HEK293 (cell line): Measurements from ENCODE around the gene ZBTB25.

Experiments used
- CTCF ChIA-PET: fragments of 350-600 bp; formaldehyde crosslinking; extraction: SDS; loops from one replicate; lab custom pipeline; 2021; ENCODE audit warnings: antibody characterized with exemption; lab: Yijun Ruan, JAX
- POLR2A ChIA-PET: fragments of 300-600 bp; formaldehyde crosslinking; extraction: SDS; loops from one replicate; lab custom pipeline; 2020; ENCODE audit warnings: antibody characterized with exemption, inconsistent platforms; lab: Yijun Ruan, JAX
- H3K27ac ChIP-seq: fragments of 200-500 bp; sonication (Bioruptor generic); 2 replicates; pipeline ENCODE4 v1.5.1; 2014; ENCODE audit warnings: low read depth, low read length, control low read depth, inconsistent platforms; ENCODE audit errors: extremely low read depth
- H3K36me3 ChIP-seq, 2 experiments: fragments of 200-500 bp in 1 of 2; sonication (Bioruptor generic) in 1 of 2; 1 replicate in 1 of 2; 2 replicates in 1 of 2; pipeline ENCODE4 v1.5.1; 2014 to 2017; ENCODE audit warnings: inconsistent platforms in 2 of 2, low read length in 2 of 2; ENCODE audit not compliant: control insufficient read depth in 2 of 2, insufficient read depth in 1 of 2
- H3K4me1 ChIP-seq: fragments of 200-500 bp; sonication (Bioruptor generic); 2 replicates; pipeline ENCODE4 v1.5.1; 2014; ENCODE audit warnings: mild to moderate bottlenecking, low read length, inconsistent platforms; ENCODE audit not compliant: control insufficient read depth, insufficient read depth
- H3K4me3 ChIP-seq: 2 replicates; pipeline ENCODE4 v1.5.1; 2011; ENCODE audit warnings: low read depth, mild to moderate bottlenecking, control low read depth, low read length, moderate library complexity
- H3K9me3 ChIP-seq: fragments of 200-500 bp; sonication (Bioruptor generic); 2 replicates; pipeline ENCODE4 v1.5.1; 2014; ENCODE audit warnings: low read depth, low read length, inconsistent platforms; ENCODE audit not compliant: control insufficient read depth, insufficient read depth
- CTCF ChIP-seq: fragments of 450-650 bp; formaldehyde crosslinking; IDR thresholded peaks from 2 replicates; pipeline ENCODE4 v1.5.1; 2016; ENCODE audit warnings: missing biosample characterization, missing genetic modification characterization
- IKZF3 ChIP-seq: fragments of 450-650 bp; IDR thresholded peaks from 2 replicates; pipeline ENCODE4 v1.5.0; 2018; ENCODE audit warnings: missing biosample characterization, mild to moderate bottlenecking, missing genetic modification characterization, moderate library complexity
- PRDM1 ChIP-seq: fragments of 450-650 bp; formaldehyde crosslinking; IDR thresholded peaks from 2 replicates; pipeline ENCODE4; 2016; ENCODE audit warnings: missing biosample characterization, missing genetic modification characterization
- PRDM10 ChIP-seq: fragments of 450-650 bp; formaldehyde crosslinking; IDR thresholded peaks from 2 replicates; pipeline ENCODE4 v1.5.1; 2016; ENCODE audit warnings: missing biosample characterization, missing genetic modification characterization
- SCRT2 ChIP-seq: fragments of 450-650 bp; formaldehyde crosslinking; IDR thresholded peaks from 2 replicates; pipeline ENCODE4 v1.5.1; 2016; ENCODE audit warnings: missing biosample characterization, missing genetic modification characterization
- TRIM28 ChIP-seq: IDR thresholded peaks from 2 replicates; pipeline ENCODE4 v1.6.1; 2011; ENCODE audit warnings: low read length, control low read depth, borderline replicate concordance
- ZBTB20 ChIP-seq: fragments of 450-650 bp; formaldehyde crosslinking; IDR thresholded peaks from 2 replicates; pipeline ENCODE4 v1.5.1; 2016; ENCODE audit warnings: missing biosample characterization, missing genetic modification characterization
- ZBTB44 ChIP-seq: fragments of 450-650 bp; IDR thresholded peaks from 2 replicates; pipeline ENCODE4 v1.5.1; 2018; ENCODE audit warnings: missing biosample characterization, mild to moderate bottlenecking, missing genetic modification characterization
- ZFP41 ChIP-seq: fragments of 450-650 bp; formaldehyde crosslinking; IDR thresholded peaks from 2 replicates; pipeline ENCODE4 v1.5.1; 2016; ENCODE audit warnings: missing biosample characterization, missing genetic modification characterization, borderline replicate concordance
- ZNF223 ChIP-seq: fragments of 450-650 bp; formaldehyde crosslinking; IDR thresholded peaks from 2 replicates; pipeline ENCODE4 v1.5.1; 2016; ENCODE audit warnings: missing biosample characterization, missing genetic modification characterization
- ZNF335 ChIP-seq: fragments of 450-650 bp; formaldehyde crosslinking; conservative IDR thresholded peaks from 2 replicates; pipeline ENCODE4 v1.5.1; 2016; ENCODE audit warnings: missing biosample characterization, missing genetic modification characterization
- ZNF366 ChIP-seq: fragments of 450-650 bp; formaldehyde crosslinking; conservative IDR thresholded peaks from 2 replicates; pipeline ENCODE4 v1.5.1; 2016; ENCODE audit warnings: missing biosample characterization, missing genetic modification characterization
- ZNF544 ChIP-seq: fragments of 450-650 bp; formaldehyde crosslinking; IDR thresholded peaks from 2 replicates; pipeline ENCODE4 v1.5.0; 2017; ENCODE audit warnings: missing biosample characterization, missing genetic modification characterization
- ZNF549 ChIP-seq: fragments of 450-650 bp; IDR thresholded peaks from 2 replicates; pipeline ENCODE4 v1.5.1; 2018; ENCODE audit warnings: missing biosample characterization, missing genetic modification characterization, mild to moderate bottlenecking, inconsistent platforms, moderate library complexity
- ZNF629 ChIP-seq: fragments of 450-650 bp; formaldehyde crosslinking; IDR thresholded peaks from 2 replicates; pipeline ENCODE4 v1.5.1; 2017; ENCODE audit warnings: missing biosample characterization, missing genetic modification characterization
- ZNF791 ChIP-seq: fragments of 450-650 bp; formaldehyde crosslinking; IDR thresholded peaks from 2 replicates; pipeline ENCODE4 v1.5.1; 2016; ENCODE audit warnings: missing biosample characterization, missing genetic modification characterization
- TF ChIP-seq, protein P1 (sequence below): fragments of 450-650 bp; formaldehyde crosslinking; IDR thresholded peaks from 2 replicates; pipeline ENCODE4 v1.5.1; 2016; ENCODE audit warnings: missing biosample characterization, missing genetic modification characterization

ZBTB25 gene

GRCh38 chr14:64467101-64467500 is 36.5 kb downstream of the ZBTB25 start (continued):
- no peak for TF ChIP-seq CTCF (tag by site-specific recombination)
- TF ChIP-seq, all 188 proteins: peak for 0

DNA sequence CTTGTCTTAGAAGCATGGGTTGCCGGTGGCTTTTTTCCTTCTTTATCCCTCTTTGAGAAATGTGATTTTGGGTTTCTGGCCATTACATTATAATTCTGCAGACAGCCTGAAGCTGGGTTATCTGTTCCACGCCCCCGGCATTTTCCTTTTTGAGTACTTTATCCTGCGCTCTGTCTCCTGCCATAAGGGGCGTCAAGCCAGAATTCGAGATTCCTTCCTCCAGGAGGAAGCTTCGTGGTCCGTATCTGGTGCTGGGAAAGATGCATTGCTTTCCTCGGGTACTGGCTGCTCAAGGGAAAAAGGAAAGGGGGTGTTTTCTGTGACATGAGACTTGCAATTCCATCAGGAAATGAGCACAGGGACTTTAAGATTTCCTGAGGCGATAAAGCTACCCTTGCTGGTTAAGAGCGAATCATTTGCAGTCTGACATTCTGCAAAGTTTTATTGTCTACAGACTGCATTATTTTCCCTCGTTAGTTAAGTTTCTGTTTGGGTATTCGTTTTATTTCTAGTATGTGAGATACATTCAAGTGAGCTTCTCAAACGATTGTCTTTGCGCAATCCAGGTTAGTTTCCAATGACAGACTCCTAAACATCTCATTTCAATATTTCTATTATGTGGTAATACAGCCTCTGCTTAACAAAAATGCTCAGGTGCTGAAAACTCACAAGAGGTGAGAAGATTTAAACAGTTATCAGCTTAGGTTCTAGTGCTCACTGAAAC is 37.6 kb downstream of the ZBTB25 start:
- Histone ChIP-seq H3K4me1 (peaks cover 10% of the 10 kb centered on the region; the same call in 1 of the 2 replicates), H3K4me3 (peak overlapping the region; percentile 56), H3K9me3 (no peaks in the 10 kb centered on the region), H3K27ac (peak overlapping the region; percentile 3; the same call in 1 of the 2 replicates), H3K36me3 (peaks cover 4 to 24% of the 10 kb centered on the region in 2 experiments; a peak in 2 of 3 replicates)
- TF ChIP-seq ZNF335 (tag by site-specific recombination): peak; percentile 51
- 0 out of 2 replicates have a peak, but pooled peaks have one; percentile 21 for TF ChIP-seq CTCF (tag by site-specific recombination)
- TF ChIP-seq TRIM28: 0 out of 2 replicates have a peak, but pooled peaks have one; percentile 46
- TF ChIP-seq PRDM10 (tag by site-specific recombination): peak; percentile 36
- TF ChIP-seq SCRT2 (tag by site-specific recombination): no peak
- TF ChIP-seq ZNF791 (tag by site-specific recombination): no peak
- 0 out of 2 replicates have a peak, but pooled peaks have one; percentile 48 for TF ChIP-seq ZNF629
- 0 out of 2 replicates have a peak, but pooled peaks have one; percentile 23 for TF ChIP-seq ZBTB44 (tag by site-specific recombination)
- TF ChIP-seq PRDM1 (tag by site-specific recombination): peak; percentile 52
- ChIA-PET POLR2A (interaction anchor here (0.7 to 1.7 kb wide), 3 partner anchors 38 to 122 kb away, joined by 3 to 5 read pairs (median 4); partner anchors contain the start of genes HSPA2 and ZBTB1), CTCF (interaction anchor here (0.8 to 2.9 kb wide), 6 partner anchors 13 to 171 kb away, joined by 3 to 14 read pairs (median 8); no protein-coding TSS in a partner anchor)

DNA sequence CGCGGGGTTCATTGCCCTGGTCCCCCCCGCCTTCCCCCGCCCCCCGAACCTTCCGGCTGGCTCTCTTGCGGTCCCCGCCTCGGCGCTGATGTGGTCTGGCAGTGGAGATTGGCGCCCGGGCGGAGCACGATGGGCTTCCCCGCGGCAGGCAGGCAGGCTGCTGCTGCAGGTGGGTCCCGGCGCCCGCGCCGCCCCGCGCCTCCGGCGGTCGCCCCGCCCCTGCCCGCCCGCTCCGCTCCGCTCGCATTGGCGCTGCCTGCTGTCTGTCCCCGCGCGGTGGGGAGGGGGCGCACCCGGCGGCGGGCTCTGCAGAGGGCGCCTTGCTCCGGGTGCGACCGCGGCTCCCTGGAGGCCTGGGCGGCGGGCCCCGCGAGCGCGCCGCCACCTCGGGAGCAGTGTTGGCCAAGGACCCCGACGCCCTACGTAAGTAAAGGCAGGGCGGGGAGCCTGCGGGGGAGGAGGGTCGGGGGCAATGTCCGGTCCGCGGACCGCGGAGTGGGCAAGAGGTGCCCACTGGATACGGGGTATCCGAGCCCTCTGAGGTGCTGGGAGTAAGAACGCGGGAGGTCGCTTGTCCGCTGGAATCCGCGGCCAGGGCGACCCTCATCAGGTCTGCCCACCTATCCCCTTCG is 38.3 kb downstream of the ZBTB25 start, which contains the start of gene AKAP5:
TSS of gene AKAP5 (plus strand) at position 309 of the 632 bp plus-strand sequence. CDS start 2,896 bp downstream, outside the sequence.
- Histone ChIP-seq H3K36me3 (peaks cover 8 to 26% of the 10 kb centered on the region in 2 experiments; a peak in 2 of 3 replicates), H3K4me1 (peaks cover 10% of the 10 kb centered on the region; the same call in 1 of the 2 replicates), H3K27ac (peak within 1 kb of the TSS; percentile 3; the same call in 1 of the 2 replicates), H3K9me3 (no peaks in the 10 kb centered on the region), H3K4me3 (peak within 1 kb of the TSS; percentile 56)
- CTCF ChIA-PET: interaction anchor here (1.0 to 2.9 kb wide), 4 partner anchors 19 to 45 kb away, joined by 3 to 14 read pairs (median 8); no protein-coding TSS in a partner anchor
- POLR2A ChIA-PET: interaction anchor here (1.1 kb wide), 2 partner anchors 39 to 75 kb away, joined by 3 to 4 read pairs; partner anchors contain the start of gene HSPA2
- no peak for TF ChIP-seq ZNF366 (tag by site-specific recombination)
- TF ChIP-seq ZNF223 (tag by site-specific recombination): no peak
- no peak for TF ChIP-seq ZNF549 (tag by site-specific recombination)
- TF ChIP-seq, protein P1, sequence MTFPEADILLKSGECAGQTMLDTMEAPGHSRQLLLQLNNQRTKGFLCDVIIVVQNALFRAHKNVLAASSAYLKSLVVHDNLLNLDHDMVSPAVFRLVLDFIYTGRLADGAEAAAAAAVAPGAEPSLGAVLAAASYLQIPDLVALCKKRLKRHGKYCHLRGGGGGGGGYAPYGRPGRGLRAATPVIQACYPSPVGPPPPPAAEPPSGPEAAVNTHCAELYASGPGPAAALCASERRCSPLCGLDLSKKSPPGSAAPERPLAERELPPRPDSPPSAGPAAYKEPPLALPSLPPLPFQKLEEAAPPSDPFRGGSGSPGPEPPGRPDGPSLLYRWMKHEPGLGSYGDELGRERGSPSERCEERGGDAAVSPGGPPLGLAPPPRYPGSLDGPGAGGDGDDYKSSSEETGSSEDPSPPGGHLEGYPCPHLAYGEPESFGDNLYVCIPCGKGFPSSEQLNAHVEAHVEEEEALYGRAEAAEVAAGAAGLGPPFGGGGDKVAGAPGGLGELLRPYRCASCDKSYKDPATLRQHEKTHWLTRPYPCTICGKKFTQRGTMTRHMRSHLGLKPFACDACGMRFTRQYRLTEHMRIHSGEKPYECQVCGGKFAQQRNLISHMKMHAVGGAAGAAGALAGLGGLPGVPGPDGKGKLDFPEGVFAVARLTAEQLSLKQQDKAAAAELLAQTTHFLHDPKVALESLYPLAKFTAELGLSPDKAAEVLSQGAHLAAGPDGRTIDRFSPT: no peak
- no peak for TF ChIP-seq IKZF3 (tag by site-specific recombination)
- no peak for TF ChIP-seq ZNF544 (tag by site-specific recombination)
- peak; percentile 22; the same call in 1 of the 2 replicates for TF ChIP-seq ZBTB20 (tag by site-specific recombination)
- no peak for TF ChIP-seq ZFP41 (tag by site-specific recombination)
